Fibroblast of mammary gland (primary cell): Measurements from ENCODE around the gene PLXNA2.

Experiments
- DNase-seq: peaks from one replicate; pipeline ENCODE4 v3.0.0-alpha.2; 2010; ENCODE audit warnings: low read depth
- H3K4me3 ChIP-seq: 2 replicates; pipeline ENCODE4 v1.5.1; 2011; ENCODE audit warnings: low read depth, mild to moderate bottlenecking, low read length, moderate library complexity; ENCODE audit not compliant: control insufficient read depth
- CTCF ChIP-seq: conservative IDR thresholded peaks from 2 replicates; pipeline ENCODE4 v1.5.1; 2011; ENCODE audit warnings: low read depth, low read length, inconsistent platforms; ENCODE audit not compliant: control insufficient read depth, insufficient read depth

The PLXNA2 gene

DNA sequence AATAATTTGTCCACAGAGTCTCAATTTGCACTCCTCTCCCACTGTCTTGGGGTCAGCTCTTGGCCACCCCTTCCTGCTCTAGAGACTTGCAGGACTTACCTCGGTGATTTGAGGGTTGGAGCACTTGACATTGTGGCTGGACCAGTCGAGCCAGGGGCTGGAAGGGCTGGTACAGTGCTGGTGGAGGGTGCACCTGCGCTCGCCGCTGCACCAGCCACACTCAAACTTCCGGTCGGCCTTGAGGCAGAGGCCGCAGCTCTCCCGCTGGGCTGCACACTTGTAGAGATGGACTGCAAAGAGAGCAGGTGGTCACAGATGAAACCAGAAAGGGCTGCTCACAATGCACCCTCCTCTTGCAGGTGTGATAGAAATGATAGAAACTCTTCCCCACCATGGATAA, 165.0 kb downstream of the PLXNA2 start:
- no peak overlapping the region for H3K4me3 ChIP-seq
- TF ChIP-seq CTCF, result no peak
- DNase-seq, result no peak

GRCh38 chr1:208078752-208079151, 165.4 kb downstream of the PLXNA2 start:
- H3K4me3 ChIP-seq, result no peak overlapping the region
- no peak for TF ChIP-seq CTCF

DNA sequence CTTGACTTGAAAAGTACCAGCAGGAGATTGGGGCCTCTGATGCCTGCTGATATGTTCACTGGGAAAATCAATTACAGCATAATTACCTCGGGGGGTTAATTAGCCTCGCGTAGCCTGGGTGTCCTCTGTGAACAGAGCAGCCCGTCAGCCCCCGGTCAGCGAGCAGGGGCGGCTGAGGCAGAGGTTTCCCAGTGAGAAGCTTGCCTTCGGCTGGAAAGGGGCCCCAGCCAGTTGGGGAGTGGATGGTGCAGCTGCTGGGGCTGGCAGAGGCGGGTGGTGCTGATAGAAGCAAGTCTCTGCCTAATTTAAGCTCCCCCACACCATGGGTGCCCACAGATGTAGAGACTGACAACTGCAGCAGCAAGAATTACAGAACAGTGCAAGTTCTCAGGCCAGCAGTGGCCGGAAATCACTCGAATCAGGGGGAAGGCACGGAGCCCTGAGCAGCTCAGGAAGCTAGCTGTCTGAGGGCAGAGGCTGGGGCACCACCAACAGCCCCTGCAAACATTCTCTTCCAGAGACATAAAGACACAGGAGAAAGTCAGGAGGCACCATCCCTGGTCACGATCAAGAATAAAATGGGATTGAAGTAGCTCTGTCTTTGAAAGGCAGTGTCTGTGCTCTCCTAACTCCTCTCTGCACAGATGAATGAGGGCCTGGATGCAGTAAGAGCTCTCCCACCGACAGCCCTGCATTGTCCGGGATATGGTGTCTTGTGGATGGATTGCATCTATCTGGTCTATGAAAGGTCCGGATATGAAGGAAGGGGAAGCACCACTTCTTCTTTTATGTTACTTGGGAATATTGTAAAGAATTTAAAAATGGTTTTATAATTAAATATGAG, 166.7 kb downstream of the PLXNA2 start:
- no peak for DNase-seq
- H3K4me3 ChIP-seq, result no peak overlapping the region
- TF ChIP-seq CTCF, result no peak

More at GRCh38 chr1:208078752-208079151, 165.4 kb downstream of the PLXNA2 start:
- no peak for DNase-seq

DNA sequence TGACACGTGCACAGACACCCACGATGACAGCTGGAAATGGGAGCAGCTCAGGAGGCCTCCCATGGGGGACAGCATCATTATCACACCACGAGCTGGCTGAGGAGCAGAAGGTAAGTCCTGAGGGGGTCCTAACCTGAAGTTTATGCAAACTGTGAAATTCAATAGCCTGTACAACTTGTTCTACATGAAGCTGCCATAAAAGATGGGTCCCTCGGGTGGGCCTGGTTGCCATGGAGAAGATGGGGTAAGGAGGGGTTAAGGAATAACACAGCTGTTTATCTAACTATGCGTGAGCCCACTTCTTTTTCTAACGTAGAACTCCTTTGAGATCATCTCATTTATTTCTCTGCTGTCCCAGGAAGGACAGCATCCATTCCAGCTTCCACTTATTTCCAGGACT, 169.8 kb downstream of the PLXNA2 start:
- H3K4me3 ChIP-seq, result no peak overlapping the region
- no peak for TF ChIP-seq CTCF
- DNase-seq, result no peak

- no peak overlapping the region for H3K4me3 ChIP-seq
- DNase-seq, result no peak
- TF ChIP-seq CTCF, result no peak
These were observed 172.7 kb downstream of the PLXNA2 start for GRCh38 chr1:208071435-208072031.

- DNase-seq, result no peak
- TF ChIP-seq CTCF, result no peak
- no peak overlapping the region for H3K4me3 ChIP-seq
These were observed 174.3 kb downstream of the PLXNA2 start for GRCh38 chr1:208069908-208070307.
